Stimulated activated CD8-positive, alpha-beta memory T cell treated with anti-CD3 and anti-CD28 coated beads, Interleukin-4, amount 100 ng/mL, for 4 hours (primary cell): ENCODE measurements around the gene IFNAR1.

Source experiments
- DNase-seq, 2 donors: peaks; one replicate each; pipeline ENCODE4 v3.0.0-alpha.2; 2020; ENCODE audit warnings: low read depth in 2 of 2, low spot score in 1 of 2

IFNAR1 gene

DNA sequence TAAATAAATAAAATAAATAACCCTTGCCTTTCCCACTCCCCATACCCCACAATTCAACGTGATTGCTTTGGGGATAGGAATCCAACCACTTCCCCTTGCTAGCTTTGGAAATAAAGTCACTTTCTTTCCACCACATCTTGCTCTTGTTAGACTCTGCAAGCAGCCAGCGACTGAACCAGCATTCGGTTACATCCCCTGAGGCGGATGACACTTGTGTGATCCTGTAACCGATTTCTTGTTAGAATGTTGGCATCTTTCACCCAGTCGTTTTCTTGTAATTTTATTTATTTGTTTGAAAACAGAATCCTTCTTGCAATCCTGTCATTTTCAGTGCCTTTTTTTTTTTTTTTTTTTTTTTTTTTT, 76.8 kb downstream of the IFNAR1 start:
- DNase-seq, result no peak

DNA sequence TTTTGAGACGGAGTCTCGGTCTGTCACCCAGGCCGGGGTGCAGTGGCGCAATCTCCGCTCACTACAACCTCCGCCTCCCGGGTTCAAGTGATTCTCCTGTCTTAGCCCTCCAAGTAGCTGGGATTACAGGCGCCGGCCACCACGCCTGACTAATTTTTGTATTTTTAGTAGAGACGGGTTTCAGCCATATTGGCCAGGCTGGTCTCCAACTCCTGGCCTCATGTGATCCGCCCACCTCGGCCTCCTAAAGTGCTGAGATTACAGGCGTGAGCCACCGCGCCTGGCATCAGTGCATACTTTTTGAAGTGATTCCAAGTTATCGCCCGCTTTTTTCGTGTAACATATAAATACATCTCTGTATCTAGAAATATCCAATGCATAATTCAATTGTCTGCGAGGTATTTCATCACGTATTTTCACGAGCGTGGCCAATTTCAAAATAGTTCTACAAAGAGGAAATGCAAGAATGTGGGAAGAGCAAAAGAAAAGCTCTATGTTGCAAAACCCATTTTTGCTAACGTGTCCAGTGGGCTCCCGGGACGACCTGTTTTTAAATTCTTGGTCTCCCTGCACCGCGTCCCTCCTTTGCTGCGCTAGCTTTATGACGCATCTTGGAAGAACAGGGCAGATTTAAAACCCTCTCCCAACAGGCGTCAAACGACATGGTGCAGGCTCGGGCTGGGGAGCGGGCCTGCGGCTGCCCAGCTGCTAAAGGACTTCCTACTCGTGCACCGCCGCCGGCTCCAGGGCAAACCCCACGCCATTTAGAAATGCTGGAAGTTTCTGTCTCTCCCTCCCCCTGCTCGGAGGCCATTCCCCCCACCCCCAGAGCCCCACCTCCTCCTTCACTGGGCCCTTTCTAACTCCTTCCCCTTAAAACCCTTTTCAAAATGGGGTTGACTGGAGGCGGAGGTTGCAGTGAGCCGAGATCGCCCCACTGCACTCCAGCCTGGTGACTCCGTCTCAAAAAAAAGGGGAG, 77.5 kb downstream of the IFNAR1 start:
- no peak for DNase-seq

DNA sequence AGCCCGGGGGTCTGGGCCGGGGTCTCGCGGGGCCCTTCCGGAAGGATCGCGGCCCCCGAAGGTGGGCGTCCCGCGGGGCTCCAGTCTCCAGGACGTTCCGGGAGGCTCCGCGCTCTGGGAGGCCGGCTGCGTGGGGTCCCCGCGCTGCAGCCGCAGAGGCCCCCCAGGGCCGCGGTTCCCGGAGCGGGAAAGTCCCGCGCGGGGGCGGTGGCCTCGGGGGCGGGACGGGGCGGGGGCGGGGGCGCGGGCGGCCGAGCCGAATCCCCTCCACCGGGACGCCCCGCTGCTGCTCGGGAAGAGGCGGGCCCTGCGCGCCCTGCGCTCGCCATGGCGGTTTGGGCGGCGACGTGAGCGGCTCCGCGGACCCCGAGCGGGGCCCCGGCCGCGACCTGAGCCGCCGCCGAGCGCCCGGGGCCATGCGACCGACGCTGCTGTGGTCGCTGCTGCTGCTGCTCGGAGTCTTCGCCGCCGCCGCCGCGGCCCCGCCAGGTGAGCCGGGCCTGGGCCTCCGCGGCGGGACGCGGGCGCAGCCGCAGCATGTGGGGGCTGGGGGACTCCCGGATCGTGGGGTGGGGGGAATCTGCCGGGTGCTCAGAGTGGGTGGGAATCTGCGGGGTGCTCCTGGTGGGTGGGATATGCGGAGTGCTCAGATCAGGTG, 78.5 kb downstream of the IFNAR1 start, which contains the start of gene IFNGR2:
TSS of gene IFNGR2 (plus strand) at position 286 of the 658 bp plus-strand sequence. CDS start at position 417, 131 bp downstream.
- no peak for DNase-seq

- no peak for DNase-seq
Measured at GRCh38 chr21:33403786-33404585, 79.2 kb downstream of the IFNAR1 start.

DNA sequence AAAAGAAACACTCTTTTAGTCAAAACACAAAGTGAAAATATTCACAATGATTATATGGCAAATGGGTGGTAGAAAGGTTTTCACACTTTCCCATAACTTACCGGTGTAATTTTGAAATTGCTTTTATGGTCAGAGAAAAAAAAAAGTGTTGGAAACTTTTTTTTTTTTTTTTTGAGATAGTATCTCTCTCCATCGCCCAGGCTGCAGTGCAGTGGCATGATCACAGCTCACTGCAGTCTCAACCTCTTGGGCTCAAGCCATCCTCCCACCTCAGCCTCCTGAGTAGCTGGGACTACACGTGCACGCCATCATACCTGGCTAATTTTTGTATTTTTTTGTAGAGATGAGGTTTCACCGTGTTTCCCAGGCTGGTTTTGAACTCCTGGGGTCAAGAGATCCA, 81.7 kb downstream of the IFNAR1 start:
- no peak for DNase-seq
